ENCODE data around the gene NBL1.

NBL1 gene

GRCh38 chr1:19643602-19644394 lies at the start of gene NBL1:
Gene NBL1, plus strand, starts transcription at chr1:19644311. Its CDS starts 10,720 bp downstream, at chr1:19655031.
- DNase-seq (ENCODE audit: low read depth in 3 of 3, low spot score in 1 of 3), result peak; percentile 43 to 52 (median 45)

DNA sequence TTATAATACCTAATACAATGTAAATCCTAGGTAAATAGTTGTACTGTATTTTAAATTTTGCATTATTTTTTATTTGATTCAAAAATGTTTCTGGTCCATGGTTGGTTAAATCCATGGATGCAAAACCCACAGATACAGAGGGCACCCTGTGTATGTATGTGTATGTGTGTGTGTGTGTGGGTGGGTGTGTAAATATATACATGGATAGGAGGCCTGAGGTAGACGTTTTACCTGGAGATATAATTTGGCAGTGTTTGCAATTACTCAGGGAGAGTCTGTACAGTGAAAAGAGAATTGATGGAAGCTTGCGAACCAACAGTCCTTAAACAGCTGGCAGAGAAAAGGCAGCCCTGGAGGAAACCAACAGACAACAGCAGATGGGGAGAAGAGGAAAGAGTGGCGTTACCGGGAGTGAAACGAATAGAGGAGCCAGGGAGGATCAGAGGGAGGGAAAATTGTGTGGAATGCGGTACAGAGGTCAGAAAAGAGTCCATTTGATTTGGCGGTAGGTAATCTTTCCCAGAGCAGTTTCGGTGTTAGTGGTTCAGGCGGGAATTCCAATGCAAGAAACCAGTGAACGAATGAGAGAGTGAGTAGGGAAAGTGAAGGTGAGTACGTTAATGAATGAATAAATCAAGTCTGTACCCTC lies 47.9 kb upstream of the NBL1 start:
- no peak for DNase-seq (ENCODE audit: low read depth in 3 of 3, low spot score in 1 of 3)

- DNase-seq (ENCODE audit: low read depth in 3 of 3, low spot score in 1 of 3), result peak; percentile 86 to 98 (median 96)
Observed at GRCh38 chr1:19596714-19597495, 47.2 kb upstream of the NBL1 start.

GRCh38 chr1:19597496-19598309 lies 46.4 kb upstream of the NBL1 start:
- DNase-seq (ENCODE audit: low read depth in 3 of 3, low spot score in 1 of 3), result peak in 1 of 3 donors; percentile 27

DNA sequence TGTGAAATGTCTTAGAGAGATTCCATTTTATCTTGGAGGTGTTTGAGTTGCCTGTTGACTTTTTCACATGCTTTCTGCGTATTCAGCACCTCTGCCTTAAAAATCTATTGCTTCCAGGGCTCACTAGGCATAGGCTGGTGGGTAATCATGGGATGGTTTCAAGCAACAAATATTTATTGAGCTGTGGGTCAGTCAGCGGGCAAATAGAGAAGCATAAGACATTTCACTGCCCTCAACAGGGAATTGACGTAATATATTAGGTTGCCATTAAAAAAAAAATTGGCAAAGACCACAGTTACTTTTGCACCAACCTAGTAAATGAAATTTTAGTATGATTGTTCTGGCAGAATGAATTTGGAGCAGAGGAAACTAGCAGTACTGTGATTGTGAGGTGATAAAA lies 44.3 kb upstream of the NBL1 start:
- DNase-seq (ENCODE audit: low read depth in 3 of 3, low spot score in 1 of 3), result no peak

- no peak for DNase-seq (ENCODE audit: low read depth in 3 of 3, low spot score in 1 of 3)
Observed at GRCh38 chr1:19602486-19602885, 41.6 kb upstream of the NBL1 start.

GRCh38 chr1:19605967-19606366 lies 38.1 kb upstream of the NBL1 start:
- DNase-seq (ENCODE audit: low read depth in 3 of 3, low spot score in 1 of 3), result no peak

GRCh38 chr1:19606817-19607642 lies 37.1 kb upstream of the NBL1 start:
- DNase-seq (ENCODE audit: low read depth in 3 of 3, low spot score in 1 of 3), result peak in 1 of 3 donors; percentile 23

- DNase-seq (ENCODE audit: low read depth in 3 of 3, low spot score in 1 of 3), result no peak
Observed at GRCh38 chr1:19608232-19608631, 35.9 kb upstream of the NBL1 start.

GRCh38 chr1:19610282-19610981 lies 33.7 kb upstream of the NBL1 start:
- DNase-seq (ENCODE audit: low read depth in 3 of 3, low spot score in 1 of 3), result no peak

GRCh38 chr1:19612530-19612929 lies 31.6 kb upstream of the NBL1 start:
- DNase-seq (ENCODE audit: low read depth in 3 of 3, low spot score in 1 of 3), result no peak

DNA sequence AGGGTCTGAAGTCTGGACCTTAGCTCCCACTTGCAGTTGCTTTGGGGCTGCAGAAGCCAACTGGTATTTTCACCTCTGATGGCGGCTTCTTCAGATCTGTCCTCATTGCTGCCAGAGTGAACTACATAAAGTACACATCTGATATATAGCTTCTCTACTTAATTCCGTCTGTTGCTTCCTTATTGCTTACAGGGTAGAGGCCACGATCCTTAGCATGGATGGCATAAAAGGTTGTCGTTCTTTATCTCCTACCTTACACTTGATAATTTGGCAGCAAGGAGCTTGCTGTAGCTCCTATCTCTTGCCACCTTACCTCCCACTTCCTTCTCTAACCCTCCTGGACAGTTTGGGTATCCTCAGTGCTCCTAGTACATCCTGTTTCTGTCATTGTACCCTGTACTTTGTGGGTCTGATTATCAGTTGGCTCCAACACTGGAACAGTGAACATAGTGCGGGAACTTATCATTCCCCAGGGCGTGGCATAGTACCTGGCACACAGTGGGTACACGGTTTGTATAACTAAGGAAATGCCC lies 30.9 kb upstream of the NBL1 start:
- no peak for DNase-seq (ENCODE audit: low read depth in 3 of 3, low spot score in 1 of 3)

DNA sequence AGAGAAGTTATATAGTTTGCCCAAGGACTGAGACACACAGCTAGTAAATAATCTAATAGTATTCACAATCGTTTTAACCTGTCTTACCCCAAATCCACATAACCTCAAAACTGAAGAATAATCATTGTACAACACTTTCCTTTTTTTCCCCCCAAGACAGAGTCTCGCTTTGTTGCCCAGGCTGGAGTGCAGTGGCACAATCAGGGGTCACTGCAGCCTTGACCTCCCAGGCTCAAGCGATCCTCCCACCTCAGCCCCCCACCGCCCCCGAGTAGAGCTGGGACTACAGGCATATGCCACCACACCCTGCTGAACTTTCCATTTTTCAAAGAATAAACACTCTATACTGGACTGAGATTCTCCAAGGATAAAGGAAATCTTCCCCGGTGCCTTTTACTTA lies 28.7 kb upstream of the NBL1 start:
- DNase-seq (ENCODE audit: low read depth in 3 of 3, low spot score in 1 of 3), result no peak

DNA sequence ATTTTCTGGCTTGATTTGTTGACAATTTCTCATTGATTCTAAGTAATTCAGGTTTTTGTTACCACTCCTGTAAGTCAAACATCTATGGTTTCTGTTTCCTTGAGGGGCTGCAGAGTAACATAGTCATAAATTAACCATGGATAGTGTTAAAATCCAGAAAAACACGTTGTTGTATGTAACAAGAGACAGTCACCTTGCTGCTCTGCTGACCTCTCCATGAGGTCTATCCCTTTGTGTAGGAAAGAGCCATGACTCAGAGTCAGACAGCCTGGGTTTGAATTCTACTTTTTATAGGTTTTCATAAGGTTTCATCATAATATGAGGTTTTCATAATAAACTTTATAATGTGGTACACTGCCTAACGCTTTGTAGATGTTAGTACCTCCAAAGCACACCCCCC lies 27.6 kb upstream of the NBL1 start:
- DNase-seq (ENCODE audit: low read depth in 3 of 3, low spot score in 1 of 3), result no peak

- DNase-seq (ENCODE audit: low read depth in 3 of 3, low spot score in 1 of 3), result no peak
Observed at GRCh38 chr1:19617376-19617775, 26.7 kb upstream of the NBL1 start.

DNA sequence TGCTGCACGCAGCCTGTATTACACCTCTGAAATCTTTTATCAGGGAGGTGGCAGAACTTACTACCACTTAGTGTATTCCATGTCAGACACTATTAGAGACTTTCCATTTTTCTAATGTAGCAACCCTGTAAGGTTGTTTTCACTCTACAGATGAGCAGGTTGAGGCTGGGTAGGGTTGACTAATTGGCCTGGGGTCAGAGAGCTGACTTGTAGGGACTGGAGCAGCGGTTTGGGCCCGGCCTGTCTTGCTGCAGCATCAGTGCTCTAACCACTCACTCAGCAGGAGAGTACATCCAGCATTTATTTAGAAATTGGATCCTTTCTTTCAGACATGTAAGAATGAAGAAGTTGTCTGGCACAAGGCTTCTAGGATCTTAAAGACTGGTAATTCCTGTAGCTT lies 25.7 kb upstream of the NBL1 start:
- no peak for DNase-seq (ENCODE audit: low read depth in 3 of 3, low spot score in 1 of 3)

DNA sequence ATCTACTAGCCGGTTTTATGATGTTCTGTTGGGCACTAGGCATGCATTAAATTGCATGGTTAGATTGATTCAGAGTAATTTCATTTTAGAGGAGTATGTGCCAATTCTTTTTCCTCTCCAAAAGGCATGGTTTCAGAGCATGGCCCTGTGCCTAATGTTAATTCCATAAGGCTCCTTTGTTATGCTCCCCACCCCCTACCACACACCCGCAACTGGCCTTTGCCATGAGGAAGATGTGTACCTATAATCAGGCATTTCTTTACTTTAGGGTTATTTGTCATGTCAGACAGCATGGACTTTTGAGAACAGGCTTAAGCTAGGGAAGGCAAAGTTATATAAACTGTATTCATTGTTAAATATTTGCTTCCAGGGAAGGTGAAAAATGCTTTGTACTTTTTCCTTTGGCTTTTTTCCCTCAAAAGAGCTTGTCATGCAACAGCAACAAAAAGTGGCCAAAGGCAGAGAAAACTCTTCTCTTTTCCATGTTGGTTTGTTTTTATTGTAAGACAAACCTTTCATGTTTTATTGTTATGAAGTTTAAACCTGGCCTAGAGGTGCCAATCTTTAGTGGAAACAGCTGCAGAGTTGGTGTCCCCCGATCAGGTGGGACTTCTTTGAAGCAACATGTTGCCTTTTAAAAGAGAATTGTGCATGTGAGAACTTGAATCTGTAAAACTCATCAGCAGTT lies 24.3 kb upstream of the NBL1 start:
- DNase-seq (ENCODE audit: low read depth in 3 of 3, low spot score in 1 of 3), result no peak

GRCh38 chr1:19620786-19621185 lies 23.3 kb upstream of the NBL1 start:
- DNase-seq (ENCODE audit: low read depth in 3 of 3, low spot score in 1 of 3), result no peak

Data from stimulated activated CD4-positive, alpha-beta T cell treated with anti-CD3 and anti-CD28 coated beads, TNF-alpha, amount 100 ng/mL, for 1 hour (primary cell).